Stimulated activated CD4-positive, alpha-beta T cell treated with anti-CD3 and anti-CD28 coated beads, Interleukin-1b, Interleukin-23, amount 100 ng/mL, for 4 hours (primary cell): ENCODE results near the gene PPP1R16B.

Experiments
- DNase-seq, 2 donors: peaks; one replicate each; pipeline ENCODE4 v3.0.0-alpha.2; 2020; ENCODE audit warnings: low read depth in 2 of 2

PPP1R16B gene

DNA sequence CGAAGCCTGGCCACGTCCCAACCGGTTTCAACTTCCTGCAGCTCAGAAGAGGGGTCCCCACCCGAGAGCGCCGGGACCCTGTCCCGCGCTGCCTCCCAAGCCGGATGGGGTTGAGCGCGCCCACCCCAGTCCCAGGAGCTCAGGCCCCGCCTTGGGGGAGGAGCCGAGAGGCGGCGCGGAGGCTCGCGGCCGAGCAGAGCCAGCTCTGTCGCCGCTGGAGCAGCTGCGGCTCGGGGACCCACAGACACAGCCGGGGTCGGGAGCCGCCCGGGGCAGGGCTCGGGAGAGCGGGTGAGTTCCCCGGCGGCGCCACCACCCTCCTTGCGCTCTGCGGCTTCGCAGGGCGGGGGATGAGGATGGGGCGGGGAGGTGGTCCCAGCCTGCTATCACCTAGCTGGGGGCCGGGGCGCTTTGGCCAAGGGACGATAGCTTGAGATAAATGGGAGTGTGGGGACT lies at the start of gene PPP1R16B:
Gene PPP1R16B (plus strand): TSS at position 196 of the 456 bp plus-strand sequence. CDS start 30,229 bp downstream, outside the sequence.
- peak; percentile 58 to 75 for DNase-seq

DNA sequence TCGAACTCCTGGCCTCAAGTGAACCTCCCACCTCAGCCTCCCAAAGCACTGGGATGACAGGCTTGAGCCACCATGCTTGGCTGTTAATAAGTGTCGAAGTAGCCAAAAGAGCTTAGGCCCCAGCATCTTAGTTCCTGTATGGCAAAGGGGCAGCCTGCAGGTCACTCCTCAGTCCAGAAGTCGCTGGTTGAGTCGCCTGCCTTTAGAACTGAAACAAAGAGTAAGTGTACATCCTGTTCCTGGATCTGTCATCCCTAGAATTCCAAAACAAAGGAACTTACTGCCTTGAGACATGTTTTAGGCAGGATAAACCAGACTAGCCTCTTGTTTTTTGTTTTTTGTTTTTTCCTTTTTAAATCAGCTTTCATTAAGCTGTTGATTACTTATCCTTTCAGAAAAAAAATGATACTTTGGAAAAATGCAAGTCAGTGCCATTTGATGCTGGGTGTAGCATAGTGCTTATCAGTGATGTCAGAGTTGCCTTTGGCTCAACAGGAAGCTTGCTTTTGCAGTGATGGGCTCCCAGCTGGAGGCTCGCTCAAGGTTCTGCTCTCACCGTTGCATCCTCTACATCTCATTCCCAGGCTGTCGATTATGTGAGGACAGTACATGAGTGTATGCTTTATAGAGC lies 48.2 kb upstream of the PPP1R16B start:
- no peak for DNase-seq

DNA sequence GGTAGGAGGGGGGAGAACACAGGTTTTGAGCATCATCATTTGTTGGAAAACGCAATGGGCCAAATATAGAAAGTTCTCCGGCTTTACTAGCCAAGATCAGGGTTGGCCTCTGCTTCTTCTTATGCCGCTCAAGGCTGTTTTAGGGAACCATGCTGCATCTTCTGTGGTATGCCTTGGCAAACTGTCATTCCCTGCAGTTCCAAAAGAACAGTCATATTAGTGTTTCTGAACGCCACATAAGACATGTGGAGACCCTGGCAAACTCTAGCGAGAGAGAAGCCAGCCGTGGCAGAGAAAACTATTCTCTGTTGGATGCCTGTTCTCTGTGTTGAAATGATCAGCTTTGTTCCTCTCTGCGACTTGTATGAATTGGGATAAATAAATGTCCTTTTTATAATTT lies 46.4 kb upstream of the PPP1R16B start:
- DNase-seq, result no peak

DNA sequence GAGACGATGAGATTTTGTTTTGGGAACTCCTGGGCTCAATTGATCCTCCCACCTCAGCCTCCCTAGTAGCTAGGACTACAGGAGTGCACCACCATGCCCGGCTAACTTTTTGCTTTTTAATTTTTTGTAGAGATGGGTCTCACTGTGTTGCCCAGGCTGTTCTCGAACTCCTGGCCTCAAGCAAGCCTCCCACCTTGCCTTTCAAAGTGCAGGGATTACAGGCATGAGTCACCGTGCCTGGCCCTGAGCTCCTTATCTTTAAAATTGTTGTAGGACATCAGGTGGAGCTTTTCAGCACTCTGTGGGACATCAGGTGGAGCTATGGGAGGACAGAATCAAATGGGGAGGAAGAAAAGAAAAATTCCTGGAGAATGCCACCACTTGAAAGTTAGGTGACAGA lies 44.5 kb upstream of the PPP1R16B start:
- DNase-seq, result no peak

DNA sequence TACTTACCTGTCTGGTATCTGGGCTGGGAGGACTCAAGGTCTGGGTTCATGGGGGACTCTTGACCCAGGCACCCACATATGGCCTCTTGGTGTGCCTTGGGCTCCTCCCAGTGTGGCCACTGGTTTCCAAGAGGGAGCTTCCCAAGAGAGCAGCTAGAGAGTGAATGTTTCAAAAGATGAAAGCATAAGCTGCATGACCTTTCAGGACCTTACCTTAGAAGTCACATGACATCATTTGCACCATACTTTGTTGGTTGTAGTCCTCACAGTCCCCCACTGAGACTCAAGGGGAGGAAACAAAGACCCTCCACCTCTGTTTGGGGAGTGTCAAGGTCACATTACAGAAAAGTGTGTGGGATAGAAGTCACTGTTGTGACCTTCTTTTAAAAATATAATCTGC lies 43.3 kb upstream of the PPP1R16B start:
- DNase-seq, result no peak

- no peak for DNase-seq
Observed at GRCh38 chr20:38763616-38764015, 41.9 kb upstream of the PPP1R16B start.

- peak; percentile 34 to 37 for DNase-seq
Observed at GRCh38 chr20:38764567-38765318, 40.8 kb upstream of the PPP1R16B start.

DNA sequence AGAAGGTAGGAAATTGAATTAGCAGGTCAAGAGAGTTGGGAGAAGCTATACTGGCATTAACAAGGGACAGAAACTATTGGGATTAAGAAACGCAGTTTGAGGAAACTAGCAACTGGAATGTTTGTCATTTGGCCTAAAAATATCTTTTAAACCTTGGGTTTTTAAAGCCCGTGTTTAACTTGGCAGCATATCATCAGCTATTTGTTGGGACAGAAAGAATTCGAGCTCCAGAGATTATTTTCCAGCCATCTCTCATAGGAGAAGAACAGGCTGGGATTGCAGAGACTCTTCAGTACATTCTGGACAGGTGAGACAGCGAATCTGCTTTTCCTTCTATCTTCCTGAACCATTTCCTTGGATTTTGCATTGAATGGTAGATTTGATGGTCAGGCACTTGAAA lies 39.4 kb upstream of the PPP1R16B start:
- DNase-seq, result no peak

DNA sequence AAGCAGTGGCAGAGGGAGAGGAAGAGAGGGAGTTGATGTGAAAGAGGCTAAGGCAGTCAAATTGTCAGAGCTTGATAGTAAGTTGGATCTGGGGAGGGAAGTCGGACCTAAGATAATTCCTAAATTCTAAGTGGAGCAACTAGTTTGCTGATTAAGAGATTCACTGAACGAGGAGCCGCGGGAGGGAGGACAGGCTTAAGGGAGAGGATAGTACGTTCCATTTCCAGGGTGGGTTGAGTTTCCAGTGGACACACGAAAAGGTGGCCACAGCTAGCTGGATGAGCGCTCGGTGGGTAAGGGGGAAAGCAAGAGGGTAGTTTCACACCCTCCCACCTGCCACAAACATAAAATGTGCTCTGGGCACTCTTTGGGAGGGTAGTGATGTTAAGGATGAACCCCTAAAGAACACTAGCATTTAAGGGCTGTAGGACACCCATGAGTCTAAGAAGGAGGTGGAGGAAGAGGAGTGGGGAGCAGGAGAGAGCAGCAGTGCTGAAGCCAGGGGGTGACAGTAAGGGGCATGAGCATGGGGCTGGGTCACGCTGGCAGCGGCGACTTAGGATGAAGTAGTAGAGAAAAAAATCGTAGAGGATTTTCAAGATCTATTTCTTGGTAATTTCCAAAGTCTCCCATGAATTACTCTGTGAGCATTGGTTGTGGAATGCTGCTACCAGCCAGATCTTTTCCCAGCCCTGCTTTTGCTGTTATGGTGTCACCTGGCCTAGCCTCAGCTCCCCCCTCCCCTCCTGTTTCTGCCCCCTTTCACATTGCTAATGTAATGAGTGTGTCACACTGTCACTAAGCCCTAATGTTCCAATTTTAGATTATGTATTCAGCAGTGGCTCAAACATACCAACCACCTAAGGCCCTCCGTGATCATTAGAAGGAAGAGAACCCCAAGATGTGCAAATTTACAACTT lies 35.9 kb upstream of the PPP1R16B start:
- no peak for DNase-seq

GRCh38 chr20:38770546-38770945 lies 35.0 kb upstream of the PPP1R16B start:
- DNase-seq, result no peak

DNA sequence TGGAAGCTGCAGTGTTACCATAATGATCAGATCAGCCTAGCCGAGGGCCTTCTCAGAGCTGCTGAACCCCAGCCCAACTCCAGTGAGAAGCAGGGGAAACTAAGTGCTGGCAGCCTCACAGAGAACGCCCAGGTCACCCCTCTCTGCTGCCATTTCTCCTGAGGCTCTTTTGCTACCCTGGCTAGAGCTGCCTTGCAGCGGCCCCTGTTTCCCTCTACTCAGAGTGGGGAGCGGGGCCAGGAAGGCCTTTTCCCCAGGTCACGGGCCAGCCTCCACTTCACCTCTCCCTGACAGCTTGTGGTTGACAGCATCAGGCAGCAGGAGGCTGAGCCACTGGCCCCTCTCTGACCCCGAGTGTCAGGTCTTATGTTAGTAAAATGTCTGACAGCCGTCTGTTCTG lies 34.5 kb upstream of the PPP1R16B start:
- no peak for DNase-seq

DNA sequence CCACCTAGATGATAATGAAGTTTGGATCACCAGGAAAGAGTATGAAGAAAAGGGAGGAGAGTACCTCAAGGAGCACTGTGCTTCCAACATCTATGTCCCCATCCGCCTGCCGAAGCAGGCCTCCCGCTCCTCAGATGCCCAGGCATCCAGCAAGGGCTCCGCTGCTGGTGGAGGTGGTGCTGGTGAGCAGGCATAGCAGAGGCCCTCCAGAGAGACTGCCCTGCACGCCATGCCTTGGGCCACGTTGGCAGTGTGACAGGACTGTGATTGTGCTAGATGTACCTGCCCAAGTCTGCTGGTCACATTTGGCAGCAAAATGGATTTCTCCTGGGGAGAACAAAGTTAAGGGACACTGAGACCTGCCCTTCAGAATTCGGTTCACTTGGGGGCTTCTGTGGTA lies 33.9 kb upstream of the PPP1R16B start:
- no peak for DNase-seq

GRCh38 chr20:38774167-38774566 lies 31.3 kb upstream of the PPP1R16B start:
- DNase-seq, result no peak

DNA sequence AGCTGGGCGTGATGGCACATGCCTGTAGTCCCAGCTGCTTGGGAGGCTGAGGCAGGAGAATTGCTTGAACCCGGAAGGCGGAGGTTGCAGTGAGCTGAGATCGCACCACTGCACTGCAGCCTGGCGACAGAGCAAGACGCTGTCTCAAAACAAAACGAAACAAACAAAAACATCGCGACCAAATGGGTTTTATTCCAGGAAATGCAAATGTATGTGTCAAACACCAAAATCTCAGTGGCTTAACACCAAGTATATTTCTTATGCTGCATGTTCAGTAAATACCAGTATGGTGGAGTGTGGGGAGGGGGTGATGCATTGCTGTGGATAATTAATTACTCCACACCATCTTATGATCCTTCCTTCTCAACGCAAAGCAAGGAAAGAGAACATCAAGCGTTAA lies 29.1 kb upstream of the PPP1R16B start:
- no peak for DNase-seq

- no peak for DNase-seq
Observed at GRCh38 chr20:38779247-38780097, 26.0 kb upstream of the PPP1R16B start.

GRCh38 chr20:38782275-38782674 lies 23.2 kb upstream of the PPP1R16B start:
- no peak for DNase-seq

GRCh38 chr20:38787870-38788269 lies 17.6 kb upstream of the PPP1R16B start:
- no peak for DNase-seq

GRCh38 chr20:38789503-38790199 lies 15.8 kb upstream of the PPP1R16B start:
- no peak for DNase-seq

GRCh38 chr20:38790200-38791053 lies 15.1 kb upstream of the PPP1R16B start:
- DNase-seq, result peak in 1 of 2 donors; percentile 34

- DNase-seq, result no peak
Observed at GRCh38 chr20:38791291-38791690, 14.2 kb upstream of the PPP1R16B start.
